ENCODE results near the gene AGXT2. TPM values are rescaled to one million over a fixed set of nuclear protein-coding genes. Genes with fewer than 3 reads are reported as not detected.

The AGXT2 gene
- total and polyA plus RNA-seq, 2 donors (not counting 3 experiments of a cell fraction or from before 2014, with no cell fraction given) = not detected

DNA sequence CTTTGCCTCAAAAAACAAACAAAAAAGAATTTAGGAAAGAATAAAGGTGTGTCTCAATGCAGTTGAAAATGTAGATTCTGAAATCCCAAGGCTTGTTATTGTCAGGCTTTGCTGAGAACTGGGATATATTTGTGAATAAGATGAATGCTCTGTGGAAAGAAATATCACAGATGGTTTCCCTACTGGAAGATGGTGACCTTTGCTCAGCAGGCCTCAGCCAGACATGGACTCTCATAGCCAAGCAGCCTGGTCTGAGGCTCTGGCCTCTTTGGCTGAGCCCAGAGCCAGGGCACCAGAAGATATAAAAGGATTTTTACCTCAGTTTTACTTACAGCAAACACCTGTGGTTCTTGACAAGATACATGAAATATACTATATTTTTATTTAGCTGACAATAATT is 37.1 kb downstream of the AGXT2 start:
- Histone ChIP-seq H3K9me3 (replicated peaks; ENCODE audit: control insufficient read depth, insufficient read depth, low read length) (no peaks in the 10 kb centered on the region), H3K36me3 (ENCODE audit: control insufficient read depth in 2 of 2, extremely low read depth in 1 of 2, insufficient read depth in 2 of 2, low read length in 2 of 2) (no peaks in the 10 kb centered on the region), H3K27ac (ENCODE audit: insufficient read depth, low read depth, low read length) (no peak overlapping the region), H3K4me1 (ENCODE audit: control insufficient read depth, extremely low read depth, insufficient read depth, low read length) (no peaks in the 10 kb centered on the region), H4K20me1 (replicated peaks; ENCODE audit: control insufficient read depth, extremely low read depth, insufficient read depth, low read length) (no peaks in the 10 kb centered on the region), H3K9me1 (replicated peaks; ENCODE audit: control insufficient read depth, extremely low read depth, insufficient read depth, low read length) (no peaks in the 10 kb centered on the region), H3K27me3 (ENCODE audit: control insufficient read depth in 2 of 2, insufficient read depth in 2 of 2, low read length in 2 of 2) (peaks cover 0 to 4% of the 10 kb centered on the region in 2 experiments), H3K9ac (replicated peaks; ENCODE audit: extremely low read depth, insufficient read depth, low read length) (no peak overlapping the region), H3K4me2 (ENCODE audit: insufficient read depth, low read length) (no peak overlapping the region), H2AFZ (ENCODE audit: low read depth, low read length) (no peak overlapping the region), H3K4me3 (replicated peaks in 1 of 3; ENCODE audit: insufficient read depth in 1 of 3, low read depth in 1 of 3, low read length in 3 of 3) (no peak overlapping the region), H3K79me2 (ENCODE audit: control insufficient read depth, insufficient read depth, low read length) (no peaks in the 10 kb centered on the region)
- DNase-seq (ENCODE audit: low read depth, low spot score) (no peak), FAIRE-seq (no peak)
- intact Hi-C loops (cut with micrococcal nuclease) (no loop called here), dilution Hi-C loops (cut with MboI; ENCODE audit: extremely low pct_ligation_motif_present, low sequenced_read_pairs) (no loop called here)
- POLR2A ChIA-PET = no interaction called here
- no TSS peak for BruUV-seq (replicated peaks)
- TF ChIP-seq, protein P1, sequence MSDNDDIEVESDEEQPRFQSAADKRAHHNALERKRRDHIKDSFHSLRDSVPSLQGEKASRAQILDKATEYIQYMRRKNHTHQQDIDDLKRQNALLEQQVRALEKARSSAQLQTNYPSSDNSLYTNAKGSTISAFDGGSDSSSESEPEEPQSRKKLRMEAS (IDR thresholded peaks at IDR 0.05; ENCODE audit: insufficient read depth, insufficient read length) = no peak
- TF ChIP-seq, protein P2, sequence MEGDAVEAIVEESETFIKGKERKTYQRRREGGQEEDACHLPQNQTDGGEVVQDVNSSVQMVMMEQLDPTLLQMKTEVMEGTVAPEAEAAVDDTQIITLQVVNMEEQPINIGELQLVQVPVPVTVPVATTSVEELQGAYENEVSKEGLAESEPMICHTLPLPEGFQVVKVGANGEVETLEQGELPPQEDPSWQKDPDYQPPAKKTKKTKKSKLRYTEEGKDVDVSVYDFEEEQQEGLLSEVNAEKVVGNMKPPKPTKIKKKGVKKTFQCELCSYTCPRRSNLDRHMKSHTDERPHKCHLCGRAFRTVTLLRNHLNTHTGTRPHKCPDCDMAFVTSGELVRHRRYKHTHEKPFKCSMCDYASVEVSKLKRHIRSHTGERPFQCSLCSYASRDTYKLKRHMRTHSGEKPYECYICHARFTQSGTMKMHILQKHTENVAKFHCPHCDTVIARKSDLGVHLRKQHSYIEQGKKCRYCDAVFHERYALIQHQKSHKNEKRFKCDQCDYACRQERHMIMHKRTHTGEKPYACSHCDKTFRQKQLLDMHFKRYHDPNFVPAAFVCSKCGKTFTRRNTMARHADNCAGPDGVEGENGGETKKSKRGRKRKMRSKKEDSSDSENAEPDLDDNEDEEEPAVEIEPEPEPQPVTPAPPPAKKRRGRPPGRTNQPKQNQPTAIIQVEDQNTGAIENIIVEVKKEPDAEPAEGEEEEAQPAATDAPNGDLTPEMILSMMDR (IDR thresholded peaks at IDR 0.05; ENCODE audit: extremely low read depth in 1 of 2, insufficient read depth in 1 of 2, low read depth in 1 of 2, low read length in 2 of 2) = no peak
- TF ChIP-seq EZH2 (IDR thresholded peaks at IDR 0.05; ENCODE audit: borderline replicate concordance, low read depth, low read length, severe bottlenecking) (no peak), GATA2 (IDR thresholded peaks at IDR 0.05; ENCODE audit: insufficient read depth, insufficient read length, low read depth, low read length) (no peak), JUN (IDR thresholded peaks at IDR 0.05; ENCODE audit: borderline replicate concordance, insufficient read depth, insufficient read length, low read depth) (no peak), FOS (IDR thresholded peaks at IDR 0.05; ENCODE audit: borderline replicate concordance, insufficient read depth, low read length) (no peak), POLR2A (IDR thresholded peaks at IDR 0.05; ENCODE audit: low read depth, low read length) (no peak), MYC (IDR thresholded peaks at IDR 0.05; ENCODE audit: low read depth, low read length) (no peak), POLR2AphosphoS5 (IDR thresholded peaks at IDR 0.05; ENCODE audit: insufficient read depth, low read depth, low read length) (no peak)
- CTCF ChIA-PET = interaction anchor here (2.2 kb wide), 1 partner anchor 7 kb away, joined by 8 read pairs; no protein-coding TSS in a partner anchor

Measured in endothelial cell of umbilical vein (primary cell).